ENCODE results near the gene TMEM117.

TMEM117 gene

GRCh38 chr12:43914923-43915468 lies 79.1 kb downstream of the TMEM117 start:
- no peaks in the 10 kb centered on the region for H3K36me3 ChIP-seq (ENCODE audit: control insufficient read depth, insufficient read depth, low read length)
- H3K27ac ChIP-seq (ENCODE audit: low read depth, low read length): no peak overlapping the region
- no peaks in the 10 kb centered on the region for H3K9me3 ChIP-seq (ENCODE audit: control insufficient read depth, insufficient read depth, low read depth, low read length)
- no peak overlapping the region for H3K4me3 ChIP-seq (ENCODE audit: low read depth, low read length)
- H3K9ac ChIP-seq (ENCODE audit: low read length): no peak overlapping the region
- H3K27me3 ChIP-seq (ENCODE audit: control insufficient read depth, insufficient read depth, low read length): no peaks in the 10 kb centered on the region
- peaks cover 8% of the 10 kb centered on the region; the same call in 1 of the 2 replicates for H3K4me1 ChIP-seq (ENCODE audit: control insufficient read depth, insufficient read depth, low read length)

DNA sequence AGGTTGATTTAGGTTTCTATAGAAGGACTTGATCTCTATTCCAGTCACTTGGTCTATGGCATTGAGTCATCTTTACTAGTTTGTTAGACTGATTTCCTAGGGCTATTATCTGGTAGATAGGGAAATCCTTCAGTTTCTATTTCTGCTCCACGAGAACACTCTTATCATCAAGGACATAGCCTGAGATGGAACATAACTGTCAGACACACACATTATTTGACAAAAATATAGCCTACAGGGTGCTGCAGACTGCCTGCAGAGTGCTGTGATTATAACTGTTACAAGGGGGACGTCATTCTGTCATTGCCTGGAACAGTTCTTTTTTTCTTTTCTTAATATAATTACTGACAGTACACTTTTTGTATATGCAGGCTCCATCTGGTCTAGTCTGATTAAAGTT lies 82.0 kb downstream of the TMEM117 start:
- Histone ChIP-seq H3K4me3 (ENCODE audit: low read depth, low read length) (no peak overlapping the region), H3K36me3 (ENCODE audit: control insufficient read depth, insufficient read depth, low read length) (no peaks in the 10 kb centered on the region), H3K9me3 (ENCODE audit: control insufficient read depth, insufficient read depth, low read depth, low read length) (no peaks in the 10 kb centered on the region), H3K9ac (ENCODE audit: low read length) (no peak overlapping the region), H3K27me3 (ENCODE audit: control insufficient read depth, insufficient read depth, low read length) (no peaks in the 10 kb centered on the region), H3K27ac (ENCODE audit: low read depth, low read length) (no peak overlapping the region), H3K4me1 (ENCODE audit: control insufficient read depth, insufficient read depth, low read length) (peaks cover 26% of the 10 kb centered on the region)

DNA sequence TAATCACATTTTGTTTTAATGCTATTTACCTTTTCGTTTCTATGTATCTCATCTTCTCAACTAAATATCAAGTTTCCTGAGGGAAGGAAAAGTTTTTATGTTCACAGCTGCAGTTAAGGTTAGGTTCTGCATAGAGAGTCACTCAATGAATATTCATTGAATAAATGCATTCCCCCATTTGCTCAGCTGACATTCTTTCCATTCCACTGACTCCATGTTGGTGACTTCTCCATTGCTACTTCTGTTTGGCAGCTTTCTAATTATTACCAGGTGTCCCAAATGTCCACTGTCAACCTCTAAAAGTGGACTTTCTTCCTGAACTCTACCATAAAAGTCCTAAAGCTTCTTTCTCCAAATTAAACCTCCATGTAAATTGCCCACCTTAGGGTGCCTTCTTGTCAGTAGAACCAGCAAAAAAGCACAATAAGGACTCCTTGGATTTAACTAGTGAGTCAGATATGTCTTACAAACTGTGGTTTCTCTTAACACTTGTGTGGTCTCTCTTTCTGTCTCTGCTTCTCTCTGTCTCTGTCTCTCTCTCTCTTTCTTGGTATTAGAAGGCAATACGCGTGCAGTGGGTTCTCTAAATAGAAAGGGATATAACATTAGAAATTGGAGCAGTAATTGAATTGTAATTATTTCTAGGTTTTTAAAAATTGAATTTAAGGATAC lies 85.9 kb downstream of the TMEM117 start:
- peaks cover 18% of the 10 kb centered on the region for H3K4me1 ChIP-seq (ENCODE audit: control insufficient read depth, insufficient read depth, low read length)
- H3K27me3 ChIP-seq (ENCODE audit: control insufficient read depth, insufficient read depth, low read length): no peaks in the 10 kb centered on the region
- no peak overlapping the region for H3K4me3 ChIP-seq (ENCODE audit: low read depth, low read length)
- H3K36me3 ChIP-seq (ENCODE audit: control insufficient read depth, insufficient read depth, low read length): no peaks in the 10 kb centered on the region
- H3K9me3 ChIP-seq (ENCODE audit: control insufficient read depth, insufficient read depth, low read depth, low read length): no peaks in the 10 kb centered on the region
- peak overlapping the region; percentile 62; the same call in 1 of the 2 replicates for H3K27ac ChIP-seq (ENCODE audit: low read depth, low read length)
- no peak overlapping the region for H3K9ac ChIP-seq (ENCODE audit: low read length)

GRCh38 chr12:43930032-43930431 lies 94.2 kb downstream of the TMEM117 start:
- Histone ChIP-seq H3K27me3 (ENCODE audit: control insufficient read depth, insufficient read depth, low read length) (no peaks in the 10 kb centered on the region), H3K27ac (ENCODE audit: low read depth, low read length) (no peak overlapping the region), H3K36me3 (ENCODE audit: control insufficient read depth, insufficient read depth, low read length) (no peaks in the 10 kb centered on the region), H3K9ac (ENCODE audit: low read length) (no peak overlapping the region), H3K4me3 (ENCODE audit: low read depth, low read length) (no peak overlapping the region), H3K4me1 (ENCODE audit: control insufficient read depth, insufficient read depth, low read length) (no peaks in the 10 kb centered on the region), H3K9me3 (ENCODE audit: control insufficient read depth, insufficient read depth, low read depth, low read length) (peaks cover 2% of the 10 kb centered on the region; the same call in 1 of the 2 replicates)

DNA sequence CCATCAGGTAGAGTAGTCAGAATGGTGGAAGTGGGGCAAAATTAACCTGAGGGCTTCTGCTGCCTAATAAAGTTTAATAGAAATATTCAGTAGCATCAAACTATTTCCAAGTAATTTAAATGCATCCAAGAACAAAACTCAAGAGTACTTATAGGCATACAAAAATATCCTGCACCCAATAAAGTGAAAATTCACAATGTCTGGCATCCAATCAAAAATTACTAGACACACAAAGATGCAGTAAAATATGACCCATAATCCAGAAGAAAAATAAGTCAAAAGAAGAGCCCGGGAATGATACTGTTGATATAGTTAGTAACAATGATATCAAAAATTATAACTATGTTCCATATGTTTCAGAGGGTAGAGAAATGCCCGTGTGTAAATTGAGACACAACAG lies 95.3 kb downstream of the TMEM117 start:
- H3K27me3 ChIP-seq (ENCODE audit: control insufficient read depth, insufficient read depth, low read length): no peaks in the 10 kb centered on the region
- H3K9me3 ChIP-seq (ENCODE audit: control insufficient read depth, insufficient read depth, low read depth, low read length): peaks cover 2% of the 10 kb centered on the region; the same call in 1 of the 2 replicates
- no peaks in the 10 kb centered on the region for H3K4me1 ChIP-seq (ENCODE audit: control insufficient read depth, insufficient read depth, low read length)
- H3K27ac ChIP-seq (ENCODE audit: low read depth, low read length): no peak overlapping the region
- H3K9ac ChIP-seq (ENCODE audit: low read length): no peak overlapping the region
- no peaks in the 10 kb centered on the region for H3K36me3 ChIP-seq (ENCODE audit: control insufficient read depth, insufficient read depth, low read length)
- H3K4me3 ChIP-seq (ENCODE audit: low read depth, low read length): no peak overlapping the region

DNA sequence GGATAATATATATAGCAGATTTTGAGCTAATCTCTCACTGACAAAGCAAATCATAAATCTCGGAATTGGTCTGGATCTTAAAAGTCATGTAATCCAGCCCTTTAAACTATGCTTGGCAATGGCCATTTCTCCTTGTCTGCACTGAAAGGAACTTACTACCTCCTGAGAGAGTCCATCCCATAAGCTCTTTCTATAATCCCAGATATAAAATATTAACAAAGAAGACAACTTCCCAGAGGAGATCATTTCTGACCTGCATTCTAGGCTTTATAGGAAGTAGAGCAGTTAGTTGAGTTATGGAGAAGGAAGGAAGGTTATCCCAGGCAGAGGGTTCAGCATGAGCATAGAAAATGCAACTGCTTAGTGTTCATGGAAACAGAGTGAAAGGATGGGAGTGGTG lies 99.7 kb downstream of the TMEM117 start:
- H3K9me3 ChIP-seq (ENCODE audit: control insufficient read depth, insufficient read depth, low read depth, low read length): no peaks in the 10 kb centered on the region
- H3K9ac ChIP-seq (ENCODE audit: low read length): no peak overlapping the region
- no peaks in the 10 kb centered on the region for H3K36me3 ChIP-seq (ENCODE audit: control insufficient read depth, insufficient read depth, low read length)
- H3K4me1 ChIP-seq (ENCODE audit: control insufficient read depth, insufficient read depth, low read length): no peaks in the 10 kb centered on the region
- no peak overlapping the region for H3K4me3 ChIP-seq (ENCODE audit: low read depth, low read length)
- no peak overlapping the region for H3K27ac ChIP-seq (ENCODE audit: low read depth, low read length)
- H3K27me3 ChIP-seq (ENCODE audit: control insufficient read depth, insufficient read depth, low read length): no peaks in the 10 kb centered on the region

GRCh38 chr12:43937947-43938346 lies 102.1 kb downstream of the TMEM117 start:
- no peaks in the 10 kb centered on the region for H3K27me3 ChIP-seq (ENCODE audit: control insufficient read depth, insufficient read depth, low read length)
- peaks cover 9% of the 10 kb centered on the region for H3K4me1 ChIP-seq (ENCODE audit: control insufficient read depth, insufficient read depth, low read length)
- H3K4me3 ChIP-seq (ENCODE audit: low read depth, low read length): no peak overlapping the region
- H3K27ac ChIP-seq (ENCODE audit: low read depth, low read length): no peak overlapping the region
- no peaks in the 10 kb centered on the region for H3K36me3 ChIP-seq (ENCODE audit: control insufficient read depth, insufficient read depth, low read length)
- H3K9ac ChIP-seq (ENCODE audit: low read length): no peak overlapping the region
- H3K9me3 ChIP-seq (ENCODE audit: control insufficient read depth, insufficient read depth, low read depth, low read length): no peaks in the 10 kb centered on the region

DNA sequence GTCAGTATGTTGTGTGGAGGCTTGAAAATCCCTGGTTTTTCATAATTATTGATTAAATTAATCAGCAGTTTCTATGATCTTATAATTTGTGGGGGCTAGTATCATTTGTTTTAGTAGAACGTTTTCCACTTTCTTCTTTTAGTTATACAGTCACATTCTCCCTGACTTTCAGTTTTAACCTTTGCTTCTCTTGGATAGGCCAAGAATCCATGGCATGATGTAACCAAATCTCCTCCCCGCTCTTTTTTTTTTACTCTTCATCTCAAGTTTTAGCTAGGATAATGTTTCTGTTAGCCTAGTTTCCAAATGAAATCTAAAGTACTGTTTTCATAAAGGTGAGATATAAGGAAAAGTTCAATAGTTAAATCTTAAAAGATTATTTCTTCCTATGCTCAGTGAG lies 106.5 kb downstream of the TMEM117 start:
- H3K36me3 ChIP-seq (ENCODE audit: control insufficient read depth, insufficient read depth, low read length): no peaks in the 10 kb centered on the region
- peaks cover 9% of the 10 kb centered on the region for H3K4me1 ChIP-seq (ENCODE audit: control insufficient read depth, insufficient read depth, low read length)
- no peaks in the 10 kb centered on the region for H3K27me3 ChIP-seq (ENCODE audit: control insufficient read depth, insufficient read depth, low read length)
- H3K27ac ChIP-seq (ENCODE audit: low read depth, low read length): no peak overlapping the region
- no peaks in the 10 kb centered on the region for H3K9me3 ChIP-seq (ENCODE audit: control insufficient read depth, insufficient read depth, low read depth, low read length)
- H3K4me3 ChIP-seq (ENCODE audit: low read depth, low read length): no peak overlapping the region
- H3K9ac ChIP-seq (ENCODE audit: low read length): no peak overlapping the region

GRCh38 chr12:43945983-43946382 lies 110.1 kb downstream of the TMEM117 start:
- Histone ChIP-seq H3K27me3 (ENCODE audit: control insufficient read depth, insufficient read depth, low read length) (no peaks in the 10 kb centered on the region), H3K9ac (ENCODE audit: low read length) (no peak overlapping the region), H3K36me3 (ENCODE audit: control insufficient read depth, insufficient read depth, low read length) (no peaks in the 10 kb centered on the region)

DNA sequence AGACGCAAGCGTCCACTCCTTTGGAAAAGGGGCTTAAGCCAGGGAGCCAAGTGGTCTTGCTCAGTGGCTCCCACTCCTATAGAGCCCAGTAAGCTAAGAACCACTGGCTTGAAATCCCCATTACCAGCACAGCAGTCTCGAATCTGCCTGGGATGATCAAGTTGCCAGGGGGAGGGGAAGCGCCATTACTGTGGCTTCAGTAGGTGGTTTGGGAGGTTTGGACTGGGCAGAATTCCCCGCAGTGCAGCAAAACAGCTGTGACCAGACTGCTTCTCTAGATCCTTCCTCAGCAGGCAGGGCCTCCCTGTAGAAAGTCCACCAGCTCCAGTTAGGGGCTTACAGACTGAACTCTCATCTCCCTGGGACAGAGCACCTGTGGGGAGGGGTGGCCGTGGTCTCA lies 115.4 kb downstream of the TMEM117 start:
- Histone ChIP-seq H3K4me1 (ENCODE audit: control insufficient read depth, insufficient read depth, low read length) (no peaks in the 10 kb centered on the region), H3K27ac (ENCODE audit: low read depth, low read length) (no peak overlapping the region), H3K4me3 (ENCODE audit: low read depth, low read length) (no peak overlapping the region), H3K9me3 (ENCODE audit: control insufficient read depth, insufficient read depth, low read depth, low read length) (peaks cover 15% of the 10 kb centered on the region), H3K36me3 (ENCODE audit: control insufficient read depth, insufficient read depth, low read length) (no peaks in the 10 kb centered on the region), H3K27me3 (ENCODE audit: control insufficient read depth, insufficient read depth, low read length) (no peaks in the 10 kb centered on the region), H3K9ac (ENCODE audit: low read length) (no peak overlapping the region)

More at GRCh38 chr12:43945983-43946382, 110.1 kb downstream of the TMEM117 start:
- no peak overlapping the region for H3K27ac ChIP-seq (ENCODE audit: low read depth, low read length)
- H3K9me3 ChIP-seq (ENCODE audit: control insufficient read depth, insufficient read depth, low read depth, low read length): peaks cover 12% of the 10 kb centered on the region
- peaks cover 9% of the 10 kb centered on the region for H3K4me1 ChIP-seq (ENCODE audit: control insufficient read depth, insufficient read depth, low read length)
- H3K4me3 ChIP-seq (ENCODE audit: low read depth, low read length): no peak overlapping the region

GRCh38 chr12:43957732-43958372 lies 122.0 kb downstream of the TMEM117 start:
- Histone ChIP-seq H3K9ac (ENCODE audit: low read length) (no peak overlapping the region), H3K4me1 (ENCODE audit: control insufficient read depth, insufficient read depth, low read length) (no peaks in the 10 kb centered on the region), H3K27ac (ENCODE audit: low read depth, low read length) (no peak overlapping the region), H3K4me3 (ENCODE audit: low read depth, low read length) (no peak overlapping the region), H3K27me3 (ENCODE audit: control insufficient read depth, insufficient read depth, low read length) (no peaks in the 10 kb centered on the region), H3K36me3 (ENCODE audit: control insufficient read depth, insufficient read depth, low read length) (no peaks in the 10 kb centered on the region), H3K9me3 (ENCODE audit: control insufficient read depth, insufficient read depth, low read depth, low read length) (peaks cover 2% of the 10 kb centered on the region; the same call in 1 of the 2 replicates)
